HL-60/S4 treated with retinoic acid at 250 ng/mL for 4 days and 3 days (cell line): Measurements from ENCODE around the gene KRTAP20-1.

ENCODE experiments used
- in situ Hi-C: fragments of 300-500 bp; cut with MboI; formaldehyde crosslinking; loops from 2 replicates; pipeline ENCODE4 v1.7.0; 2022; ENCODE audit warnings: low sequenced_read_pairs

The KRTAP20-1 gene

GRCh38 chr21:30616125-30616524 lies at the start of gene KRTAP20-1:
KRTAP20-1 (plus strand) TSS chr21:30616425; CDS start chr21:30616455, 30 bp downstream.
- in situ Hi-C loops, result no loop called here

GRCh38 chr21:30567617-30568016 lies 48.6 kb upstream of the KRTAP20-1 start:
- in situ Hi-C loops, result no loop called here

- in situ Hi-C loops, result no loop called here
Measured at GRCh38 chr21:30577766-30578165, 38.5 kb upstream of the KRTAP20-1 start.

GRCh38 chr21:30579346-30579745 lies 36.9 kb upstream of the KRTAP20-1 start:
- in situ Hi-C loops, result no loop called here

GRCh38 chr21:30580132-30580531 lies 36.1 kb upstream of the KRTAP20-1 start:
- in situ Hi-C loops, result no loop called here

- in situ Hi-C loops, result no loop called here
Measured at GRCh38 chr21:30582870-30583269, 33.4 kb upstream of the KRTAP20-1 start.

- in situ Hi-C loops, result no loop called here
Measured at GRCh38 chr21:30590297-30590696, 25.9 kb upstream of the KRTAP20-1 start, which contains the start of gene KRTAP22-2. KRTAP22-2 (minus strand) TSS chr21:30590397.

- in situ Hi-C loops, result no loop called here
Measured at GRCh38 chr21:30592140-30592539, 24.1 kb upstream of the KRTAP20-1 start, which contains the start of gene KRTAP6-3. KRTAP6-3 (plus strand) TSS chr21:30592440; CDS start chr21:30592446, 6 bp downstream.

- in situ Hi-C loops, result no loop called here
Measured at GRCh38 chr21:30598802-30599201, 17.4 kb upstream of the KRTAP20-1 start, which contains the start of gene KRTAP6-2. KRTAP6-2 (minus strand) TSS chr21:30598902; CDS start chr21:30598874, 28 bp downstream.

- in situ Hi-C loops, result no loop called here
Measured at GRCh38 chr21:30600787-30601186, 15.4 kb upstream of the KRTAP20-1 start, which contains the start of gene KRTAP22-1. KRTAP22-1 (plus strand) TSS chr21:30601087.

- in situ Hi-C loops, result no loop called here
Measured at GRCh38 chr21:30605968-30606367, 10.3 kb upstream of the KRTAP20-1 start.

GRCh38 chr21:30612132-30612531 lies 4.1 kb upstream of the KRTAP20-1 start:
- in situ Hi-C loops, result no loop called here

GRCh38 chr21:30613836-30614235 lies 2.4 kb upstream of the KRTAP20-1 start, which contains the start of gene KRTAP6-1:
KRTAP6-1 (minus strand) TSS chr21:30613930; CDS start chr21:30613904, 26 bp downstream.
- in situ Hi-C loops, result no loop called here

GRCh38 chr21:30615199-30615598 lies 1.0 kb upstream of the KRTAP20-1 start:
- in situ Hi-C loops, result no loop called here

GRCh38 chr21:30620080-30620479 lies 3.9 kb downstream of the KRTAP20-1 start:
- in situ Hi-C loops, result no loop called here

- in situ Hi-C loops, result no loop called here
Measured at GRCh38 chr21:30620522-30620921, 4.3 kb downstream of the KRTAP20-1 start, which contains the start of gene KRTAP20-4. KRTAP20-4 (plus strand) TSS chr21:30620627.

GRCh38 chr21:30623362-30623761 lies 7.1 kb downstream of the KRTAP20-1 start:
- in situ Hi-C loops, result no loop called here

- in situ Hi-C loops, result no loop called here
Measured at GRCh38 chr21:30625449-30626165, 9.4 kb downstream of the KRTAP20-1 start.

- in situ Hi-C loops, result no loop called here
Measured at GRCh38 chr21:30628109-30628508, 11.9 kb downstream of the KRTAP20-1 start.

- in situ Hi-C loops, result no loop called here
Measured at GRCh38 chr21:30629200-30629599, 13.0 kb downstream of the KRTAP20-1 start.

GRCh38 chr21:30634906-30635305 lies 18.7 kb downstream of the KRTAP20-1 start, which contains the start of gene KRTAP20-2:
KRTAP20-2 (plus strand) TSS chr21:30635206; CDS start chr21:30635264, 58 bp downstream.
- in situ Hi-C loops, result no loop called here

GRCh38 chr21:30638686-30639085 lies 22.5 kb downstream of the KRTAP20-1 start:
- in situ Hi-C loops, result no loop called here
